Measurements from ENCODE around the gene WNK2. TPM values are rescaled to one million over a fixed set of nuclear protein-coding genes. Genes with fewer than 3 reads are reported as not detected.

The WNK2 gene
- total RNA-seq, 1 donor from 2014 or later: 2.7 TPM

- Mint-ChIP-seq H3K4me1 (peaks cover 2% of the 10 kb centered on the region), H3K9me3 (no peaks in the 10 kb centered on the region), H3K27ac (no peak overlapping the region), H3K4me3 (no peak overlapping the region), H3K36me3 (ENCODE audit: low read depth) (no peaks in the 10 kb centered on the region), H3K27me3 (peaks cover 5% of the 10 kb centered on the region)
- intact Hi-C loops (cut with micrococcal nuclease): no loop called here
- no peak for DNase-seq
Observed at GRCh38 chr9:93171261-93171990, 12.5 kb upstream of the WNK2 start.

- intact Hi-C loops (cut with micrococcal nuclease): no loop called here
- peaks cover 2% of the 10 kb centered on the region for H3K4me1 Mint-ChIP-seq
- H3K9me3 Mint-ChIP-seq: no peaks in the 10 kb centered on the region
- no peak for DNase-seq
- H3K27ac Mint-ChIP-seq: no peak overlapping the region
- no peaks in the 10 kb centered on the region for H3K36me3 Mint-ChIP-seq (ENCODE audit: low read depth)
- peaks cover 2% of the 10 kb centered on the region for H3K27me3 Mint-ChIP-seq
- H3K4me3 Mint-ChIP-seq: no peak overlapping the region
Observed at GRCh38 chr9:93172666-93173364, 11.1 kb upstream of the WNK2 start.

- Mint-ChIP-seq H3K4me3 (no peak overlapping the region), H3K9me3 (no peaks in the 10 kb centered on the region), H3K27me3 (peaks cover 2% of the 10 kb centered on the region), H3K27ac (no peak overlapping the region), H3K36me3 (ENCODE audit: low read depth) (no peaks in the 10 kb centered on the region), H3K4me1 (peaks cover 2% of the 10 kb centered on the region)
- intact Hi-C loops (cut with micrococcal nuclease): no loop called here
- no peak for DNase-seq
Observed at GRCh38 chr9:93173365-93174051, 10.4 kb upstream of the WNK2 start.

- Mint-ChIP-seq H3K36me3 (ENCODE audit: low read depth) (no peaks in the 10 kb centered on the region), H3K27me3 (no peaks in the 10 kb centered on the region), H3K27ac (no peak overlapping the region), H3K4me1 (no peaks in the 10 kb centered on the region), H3K4me3 (no peak overlapping the region), H3K9me3 (no peaks in the 10 kb centered on the region)
- DNase-seq: no peak
- intact Hi-C loops (cut with micrococcal nuclease): no loop called here
Observed at GRCh38 chr9:93174976-93175375, 9.0 kb upstream of the WNK2 start.

- no peak overlapping the region for H3K4me3 Mint-ChIP-seq
- H3K4me1 Mint-ChIP-seq: no peaks in the 10 kb centered on the region
- no peak for DNase-seq
- peaks cover 9% of the 10 kb centered on the region for H3K27me3 Mint-ChIP-seq
- intact Hi-C loops (cut with micrococcal nuclease): no loop called here
- no peaks in the 10 kb centered on the region for H3K9me3 Mint-ChIP-seq
- H3K27ac Mint-ChIP-seq: no peak overlapping the region
- no peaks in the 10 kb centered on the region for H3K36me3 Mint-ChIP-seq (ENCODE audit: low read depth)
Observed at GRCh38 chr9:93177676-93178075, 6.3 kb upstream of the WNK2 start.

DNA sequence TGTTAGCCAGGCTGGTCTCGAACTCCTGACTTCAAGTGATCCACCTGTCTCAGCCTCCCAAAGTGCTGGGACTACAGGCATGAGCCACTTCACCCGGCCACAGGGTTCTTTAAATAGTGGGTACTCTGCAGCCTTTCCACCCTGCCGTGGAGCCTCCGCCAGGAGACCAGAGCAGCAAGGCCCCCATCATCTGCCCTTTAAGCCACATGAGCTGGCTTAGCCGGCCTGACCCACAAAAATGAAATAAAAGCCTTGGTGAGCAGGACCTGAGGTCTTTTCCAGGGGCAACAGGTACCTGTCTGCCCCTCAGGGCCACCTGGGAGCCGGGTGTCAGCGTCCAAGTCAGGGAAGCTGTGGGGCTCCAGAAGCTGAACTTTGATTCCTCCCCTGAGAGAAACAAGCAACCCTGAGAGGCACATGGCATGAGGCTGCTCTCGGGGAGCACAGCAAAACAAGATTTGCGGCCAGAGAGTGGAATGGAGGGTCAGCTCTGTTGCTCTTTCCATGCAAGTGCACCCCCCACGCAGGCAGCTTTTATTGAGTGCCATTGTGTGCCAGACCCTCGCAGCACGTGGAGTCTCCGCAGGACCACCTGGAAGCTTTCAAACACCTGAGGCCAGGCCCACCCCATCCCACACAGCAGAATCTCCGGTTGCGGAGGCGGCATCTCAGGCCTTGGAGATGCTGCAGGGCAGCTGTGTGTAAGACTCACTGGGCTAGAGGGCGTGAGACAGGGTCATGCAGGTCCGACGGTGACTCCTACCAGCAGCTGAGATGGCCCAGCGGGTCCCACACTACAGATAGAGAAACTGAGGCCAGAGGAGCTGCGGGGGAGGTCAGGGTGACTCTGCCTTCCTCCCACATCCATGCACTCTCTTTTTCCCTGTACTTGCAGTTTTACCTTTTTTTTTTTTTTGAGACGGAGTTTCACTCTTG, 4.8 kb upstream of the WNK2 start:
- intact Hi-C loops (cut with micrococcal nuclease): no loop called here
- no peaks in the 10 kb centered on the region for H3K36me3 Mint-ChIP-seq (ENCODE audit: low read depth)
- DNase-seq: no peak
- H3K4me3 Mint-ChIP-seq: no peak overlapping the region
- H3K27me3 Mint-ChIP-seq: peaks cover 20% of the 10 kb centered on the region
- peaks cover 3% of the 10 kb centered on the region for H3K4me1 Mint-ChIP-seq
- H3K27ac Mint-ChIP-seq: no peak overlapping the region
- H3K9me3 Mint-ChIP-seq: no peaks in the 10 kb centered on the region

GRCh38 chr9:93180938-93181337, 3.0 kb upstream of the WNK2 start:
- H3K27me3 Mint-ChIP-seq: peaks cover 27% of the 10 kb centered on the region
- DNase-seq: no peak
- intact Hi-C loops (cut with micrococcal nuclease): no loop called here
- H3K4me1 Mint-ChIP-seq: peaks cover 3% of the 10 kb centered on the region
- no peak overlapping the region for H3K27ac Mint-ChIP-seq
- no peaks in the 10 kb centered on the region for H3K9me3 Mint-ChIP-seq
- no peak overlapping the region for H3K4me3 Mint-ChIP-seq
- H3K36me3 Mint-ChIP-seq (ENCODE audit: low read depth): no peaks in the 10 kb centered on the region

GRCh38 chr9:93181672-93182435, 2.1 kb upstream of the WNK2 start:
- intact Hi-C loops (cut with micrococcal nuclease): no loop called here
- DNase-seq: no peak
- Mint-ChIP-seq H3K4me3 (no peak overlapping the region), H3K4me1 (peaks cover 3% of the 10 kb centered on the region), H3K27me3 (peaks cover 36% of the 10 kb centered on the region), H3K9me3 (no peaks in the 10 kb centered on the region), H3K27ac (no peak overlapping the region), H3K36me3 (ENCODE audit: low read depth) (no peaks in the 10 kb centered on the region)

DNA sequence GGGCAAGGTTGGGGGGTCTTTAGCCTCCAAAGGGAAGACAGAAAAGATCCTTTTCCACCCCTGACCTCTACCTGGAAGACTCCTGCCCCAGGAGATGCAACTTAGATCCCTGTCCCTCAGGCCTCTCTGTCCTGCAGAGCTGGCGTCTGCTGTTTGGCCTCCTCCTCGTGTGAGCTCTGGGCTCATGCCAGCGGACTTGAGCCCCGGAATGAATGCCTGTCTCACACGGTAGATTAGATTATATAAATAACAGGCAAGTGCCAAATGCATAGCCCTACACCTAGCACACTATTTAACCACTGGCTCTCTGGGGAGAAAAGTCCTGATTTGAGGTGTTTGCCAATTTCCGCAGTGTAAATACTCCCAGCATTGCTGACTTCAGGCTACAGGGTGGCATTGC, 1.4 kb upstream of the WNK2 start:
- Mint-ChIP-seq H3K9me3 (no peaks in the 10 kb centered on the region), H3K4me3 (peak overlapping the region; percentile 70), H3K27me3 (peaks cover 42% of the 10 kb centered on the region), H3K27ac (no peak overlapping the region), H3K4me1 (peaks cover 3% of the 10 kb centered on the region), H3K36me3 (ENCODE audit: low read depth) (no peaks in the 10 kb centered on the region)
- no peak for DNase-seq
- intact Hi-C loops (cut with micrococcal nuclease): no loop called here

GRCh38 chr9:93183131-93183662, 742 bp upstream of the WNK2 start:
- Mint-ChIP-seq H3K4me3 (peak overlapping the region; percentile 70), H3K27ac (no peak overlapping the region), H3K36me3 (ENCODE audit: low read depth) (no peaks in the 10 kb centered on the region), H3K27me3 (peaks cover 47% of the 10 kb centered on the region), H3K4me1 (peaks cover 3% of the 10 kb centered on the region), H3K9me3 (no peaks in the 10 kb centered on the region)
- DNase-seq: no peak
- intact Hi-C loops (cut with micrococcal nuclease): no loop called here

- H3K4me1 Mint-ChIP-seq: peaks cover 3% of the 10 kb centered on the region
- no peak overlapping the region for H3K27ac Mint-ChIP-seq
- H3K36me3 Mint-ChIP-seq (ENCODE audit: low read depth): no peaks in the 10 kb centered on the region
- intact Hi-C loops (cut with micrococcal nuclease): no loop called here
- peak; percentile 65 for DNase-seq
- H3K9me3 Mint-ChIP-seq: no peaks in the 10 kb centered on the region
- peak overlapping the region; percentile 79 for H3K4me3 Mint-ChIP-seq
- H3K27me3 Mint-ChIP-seq: peaks cover 50% of the 10 kb centered on the region
Observed at GRCh38 chr9:93184432-93185265, 710 bp downstream of the WNK2 start.
